Stimulated activated naive B cell treated with anti-CD40 and anti-IgM and Interleukin-4, amounts not matched to agents 10 μg/mL and 1 μg/mL and 100 μg/mL, for 72 hours (primary cell): ENCODE data around the gene PPBP.
"Not testable (repeated sequence)": the region's sequence is repeated elsewhere in the genome, so short reads cannot be mapped to it uniquely, and the experiment has no call there.

Experiments used
- ATAC-seq, 2 donors: fragments of 150-1000 bp; cut with Tn5 transposase; replicated peaks; 2 replicates each; pipeline ENCODE4 v1.10.0; 2021; ENCODE audit warnings: moderate library complexity in 1 of 2
- DNase-seq: peaks from one replicate; pipeline ENCODE4 v3.0.0; 2021
- H3K27ac Mint-ChIP-seq: one replicate; pipeline ENCODE4 v1.8.0; 2022; ENCODE audit warnings: mild to moderate bottlenecking, mixed read lengths
- H3K27me3 Mint-ChIP-seq, 2 donors: one replicate each; pipeline ENCODE4 v1.8.0; 2022; ENCODE audit warnings: mixed read lengths in 2 of 2
- H3K36me3 Mint-ChIP-seq, 2 donors: one replicate each; pipeline ENCODE4 v1.8.0; 2022; ENCODE audit warnings: mixed read lengths in 2 of 2, mild to moderate bottlenecking in 1 of 2
- H3K4me1 Mint-ChIP-seq, 2 donors: one replicate each; pipeline ENCODE4 v1.8.0; 2022; ENCODE audit warnings: mixed read lengths in 2 of 2, mild to moderate bottlenecking in 1 of 2
- H3K4me3 Mint-ChIP-seq, 2 donors: one replicate each; pipeline ENCODE4 v1.8.0; 2022; ENCODE audit warnings: mild to moderate bottlenecking in 2 of 2, mixed read lengths in 2 of 2, moderate library complexity in 1 of 2
- H3K9me3 Mint-ChIP-seq, 2 donors: one replicate each; pipeline ENCODE4 v1.8.0; 2022; ENCODE audit warnings: mixed read lengths in 2 of 2, mild to moderate bottlenecking in 1 of 2

The PPBP gene

DNA sequence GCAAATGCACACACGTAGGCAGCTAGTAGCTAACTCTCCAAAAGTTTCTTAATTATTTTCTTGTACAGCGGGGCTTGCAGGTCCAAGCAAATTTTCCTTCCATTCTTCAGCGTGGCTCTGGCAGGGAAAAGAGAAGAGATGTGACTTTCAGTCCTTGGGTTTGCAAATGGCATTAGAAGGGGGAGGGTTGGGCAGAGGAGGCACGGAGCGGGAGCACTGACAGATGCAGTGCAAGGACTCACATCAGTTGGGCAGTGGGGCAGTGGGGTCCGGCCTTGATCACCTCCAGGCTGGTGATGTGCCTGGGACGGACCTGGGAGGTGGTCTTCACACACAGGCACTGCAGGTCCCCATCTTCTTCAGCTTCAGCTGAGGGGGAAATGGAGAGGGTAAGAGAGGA, 6.8 kb downstream of the PPBP start:
- not testable (repeated sequence) for H3K4me1 Mint-ChIP-seq, DNase-seq, ATAC-seq, H3K27ac Mint-ChIP-seq, H3K4me3 Mint-ChIP-seq, H3K9me3 Mint-ChIP-seq, H3K36me3 Mint-ChIP-seq
- peaks cover 9 to 12% of the 10 kb centered on the region in 2 donors for H3K27me3 Mint-ChIP-seq

DNA sequence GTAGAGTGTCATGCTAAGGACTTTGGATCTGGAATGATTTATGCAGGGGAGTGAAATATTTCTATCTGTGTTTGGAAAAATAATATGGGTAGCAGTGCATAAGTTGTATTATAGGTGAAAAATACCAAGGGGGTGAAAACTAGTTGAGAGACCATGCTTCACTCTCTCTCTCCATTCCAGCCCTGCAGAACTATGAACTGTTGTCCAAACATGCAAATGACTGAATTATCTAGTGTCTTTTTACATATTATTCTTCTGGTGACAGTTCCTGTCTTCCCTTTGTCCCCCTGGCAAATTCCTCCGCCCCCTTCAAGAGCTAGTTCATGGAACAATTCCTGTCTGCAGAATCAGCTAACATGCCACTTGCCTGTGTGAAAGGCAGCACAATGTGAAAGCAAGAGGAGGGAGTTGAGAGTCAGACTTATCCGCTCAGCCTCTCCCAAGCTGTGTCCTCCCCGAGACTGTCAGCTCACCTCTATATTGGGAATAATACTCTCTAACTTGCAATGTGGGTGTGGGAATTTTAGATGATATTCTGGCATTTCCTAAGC, 8.5 kb downstream of the PPBP start:
- no peak for ATAC-seq
- peaks cover 9 to 12% of the 10 kb centered on the region in 2 donors for H3K27me3 Mint-ChIP-seq

DNA sequence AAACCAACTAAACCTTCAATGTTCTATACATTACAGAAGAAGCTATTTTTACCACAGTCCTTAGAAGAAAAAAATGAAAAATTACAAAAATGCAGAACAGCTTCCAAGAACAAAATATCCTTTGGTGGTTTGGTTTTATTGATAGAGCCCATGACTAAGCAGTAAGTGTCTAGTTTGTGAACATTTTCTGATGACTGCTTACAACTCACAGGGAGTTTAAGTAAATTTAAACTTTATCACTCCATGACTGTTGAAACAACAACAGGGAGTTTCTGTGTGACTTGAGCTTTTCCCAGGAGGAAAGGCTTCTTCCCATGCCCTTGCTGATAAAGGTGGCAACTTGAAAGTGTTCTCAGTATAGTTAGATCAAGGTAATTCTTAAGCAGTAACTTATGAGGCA, 9.1 kb downstream of the PPBP start:
- DNase-seq (no peak), ATAC-seq (no peak)
- Mint-ChIP-seq H3K4me1 (no peaks in the 10 kb centered on the region), H3K9me3 (peaks cover 6 to 8% of the 10 kb centered on the region in 2 donors), H3K27ac (no peak overlapping the region), H3K36me3 (no peaks in the 10 kb centered on the region), H3K27me3 (peaks cover 9 to 12% of the 10 kb centered on the region in 2 donors), H3K4me3 (no peak overlapping the region)

More for the DNA sequence above, 8.5 kb downstream of the PPBP start:
- no peak overlapping the region for H3K27ac Mint-ChIP-seq
- H3K4me1 Mint-ChIP-seq, result no peaks in the 10 kb centered on the region
- no peak for DNase-seq
- H3K9me3 Mint-ChIP-seq, result peaks cover 6 to 8% of the 10 kb centered on the region in 2 donors
- H3K4me3 Mint-ChIP-seq, result no peak overlapping the region
- no peaks in the 10 kb centered on the region for H3K36me3 Mint-ChIP-seq

DNA sequence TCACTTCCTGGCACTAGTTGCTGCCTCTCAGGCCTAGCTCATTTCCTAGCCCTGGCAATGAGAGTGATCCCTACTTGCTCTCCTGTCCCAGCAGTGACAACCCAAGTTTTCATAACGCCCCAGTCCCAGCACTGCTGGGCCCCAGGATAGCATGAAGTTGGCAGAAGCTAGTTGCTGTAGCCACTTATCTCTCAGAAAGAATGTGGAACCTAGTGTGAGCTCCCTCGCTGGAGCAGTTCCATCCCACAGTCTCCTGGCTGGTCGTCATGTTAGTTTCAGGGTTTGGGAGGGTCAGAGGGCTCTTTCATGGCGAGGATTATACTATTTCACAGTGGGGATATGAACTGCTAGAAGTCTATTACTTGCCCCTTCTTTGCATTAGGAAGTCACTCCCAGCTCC, 11.3 kb downstream of the PPBP start:
- Mint-ChIP-seq H3K4me1 (no peaks in the 10 kb centered on the region), H3K36me3 (no peaks in the 10 kb centered on the region), H3K27me3 (peaks cover 4 to 6% of the 10 kb centered on the region in 2 donors), H3K4me3 (no peak overlapping the region), H3K9me3 (peaks cover 11 to 13% of the 10 kb centered on the region in 2 donors), H3K27ac (no peak overlapping the region)
- no peak for DNase-seq
- ATAC-seq, result no peak

DNA sequence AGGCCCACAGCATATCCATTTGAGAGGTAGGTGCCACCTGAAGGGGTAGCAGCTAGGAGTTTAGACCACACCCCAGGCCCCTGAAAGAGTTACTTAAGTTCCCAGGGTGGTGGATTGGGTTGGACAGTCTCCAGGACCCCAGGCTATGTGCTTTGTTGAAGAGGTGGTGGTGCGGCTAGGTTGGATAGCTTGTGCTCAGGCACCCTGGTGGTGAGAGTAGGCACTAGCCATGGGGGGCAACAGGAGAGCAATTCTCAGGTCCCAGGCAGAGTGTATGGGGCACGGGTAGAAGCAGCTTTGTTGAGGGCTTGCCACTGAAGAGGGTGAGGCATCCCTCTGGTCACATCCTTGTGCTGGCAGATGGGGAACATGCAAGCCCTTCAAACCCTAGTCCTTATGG, 11.8 kb downstream of the PPBP start:
- Mint-ChIP-seq H3K4me1 (no peaks in the 10 kb centered on the region), H3K27me3 (peaks cover 2 to 3% of the 10 kb centered on the region in 2 donors), H3K36me3 (no peaks in the 10 kb centered on the region), H3K27ac (no peak overlapping the region), H3K4me3 (no peak overlapping the region), H3K9me3 (peaks cover 13 to 14% of the 10 kb centered on the region in 2 donors)
- DNase-seq (no peak), ATAC-seq (no peak)

DNA sequence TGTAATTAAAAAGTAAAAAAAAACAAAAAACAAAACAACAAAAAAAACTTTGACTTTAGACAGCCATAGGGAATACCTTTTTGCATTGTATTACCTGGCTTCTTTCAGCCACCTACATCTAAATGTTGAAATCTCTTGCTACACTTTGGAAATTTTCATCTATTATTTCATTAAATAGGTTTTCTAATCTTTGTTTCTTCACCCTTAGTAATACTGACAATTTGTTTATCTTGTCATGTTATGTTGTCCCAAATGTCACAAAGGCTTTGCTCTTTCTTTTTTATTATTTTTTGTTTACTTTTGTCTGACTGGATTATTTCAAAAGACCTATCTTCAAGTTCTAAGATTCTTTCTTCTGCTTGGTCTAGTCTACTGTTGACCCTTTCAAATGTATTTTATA, 13.6 kb downstream of the PPBP start:
- no peak for ATAC-seq
- peaks cover 13 to 21% of the 10 kb centered on the region in 2 donors for H3K9me3 Mint-ChIP-seq

DNA sequence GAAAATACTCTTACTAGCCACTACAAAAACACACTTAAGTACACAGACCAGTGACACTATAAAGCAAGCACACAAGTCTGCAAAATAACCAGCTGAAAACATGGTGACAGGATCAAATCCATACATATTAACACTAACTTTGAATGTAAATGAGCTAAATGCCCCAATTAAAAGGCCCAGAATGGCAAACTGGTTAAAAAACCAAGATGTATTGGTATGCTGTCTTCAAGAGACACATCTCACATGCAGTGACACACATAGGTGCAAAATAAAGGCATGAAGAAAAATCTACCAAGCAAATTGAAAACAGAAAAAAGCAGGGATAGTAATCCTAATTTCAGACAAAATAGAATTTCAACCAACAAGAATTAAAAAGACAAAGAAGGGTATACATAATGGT, 17.0 kb downstream of the PPBP start:
- no peak for ATAC-seq
- H3K27me3 Mint-ChIP-seq, result peaks cover 0 to 12% of the 10 kb centered on the region in 2 donors
- no peak overlapping the region for H3K27ac Mint-ChIP-seq
- no peaks in the 10 kb centered on the region for H3K36me3 Mint-ChIP-seq
- no peaks in the 10 kb centered on the region for H3K4me1 Mint-ChIP-seq
- no peak for DNase-seq
- H3K4me3 Mint-ChIP-seq, result no peak overlapping the region
- peaks cover 9 to 21% of the 10 kb centered on the region in 2 donors for H3K9me3 Mint-ChIP-seq

More for the DNA sequence above, 13.6 kb downstream of the PPBP start:
- no peak overlapping the region for H3K27ac Mint-ChIP-seq
- H3K27me3 Mint-ChIP-seq, result peaks cover 0 to 3% of the 10 kb centered on the region in 2 donors
- no peak for DNase-seq
- H3K4me1 Mint-ChIP-seq, result no peaks in the 10 kb centered on the region
- no peak overlapping the region for H3K4me3 Mint-ChIP-seq
- no peaks in the 10 kb centered on the region for H3K36me3 Mint-ChIP-seq

DNA sequence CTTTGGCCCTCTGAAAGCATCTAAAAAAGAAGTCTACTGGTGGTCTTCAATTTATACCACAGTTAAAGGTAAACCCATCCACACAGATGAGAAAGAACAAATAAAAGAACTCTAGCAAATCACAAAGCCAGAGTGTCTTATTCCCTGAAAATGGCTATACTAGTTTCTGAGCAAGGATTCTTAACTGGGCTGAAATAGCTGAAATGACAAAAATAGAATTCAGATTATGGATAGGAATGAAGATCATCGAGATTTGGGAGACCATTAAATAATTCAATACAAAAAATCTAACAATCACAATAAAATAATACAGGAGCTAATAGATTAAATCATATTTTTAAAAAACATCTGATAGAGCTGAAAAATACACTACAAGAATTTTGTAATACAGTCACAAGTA, 18.0 kb downstream of the PPBP start:
- H3K4me3 Mint-ChIP-seq, result no peak overlapping the region
- no peaks in the 10 kb centered on the region for H3K36me3 Mint-ChIP-seq
- peaks cover 0 to 12% of the 10 kb centered on the region in 2 donors for H3K27me3 Mint-ChIP-seq
- H3K9me3 Mint-ChIP-seq, result peaks cover 5 to 16% of the 10 kb centered on the region in 2 donors
- DNase-seq, result no peak
- no peak overlapping the region for H3K27ac Mint-ChIP-seq
- H3K4me1 Mint-ChIP-seq, result no peaks in the 10 kb centered on the region
- ATAC-seq, result no peak

DNA sequence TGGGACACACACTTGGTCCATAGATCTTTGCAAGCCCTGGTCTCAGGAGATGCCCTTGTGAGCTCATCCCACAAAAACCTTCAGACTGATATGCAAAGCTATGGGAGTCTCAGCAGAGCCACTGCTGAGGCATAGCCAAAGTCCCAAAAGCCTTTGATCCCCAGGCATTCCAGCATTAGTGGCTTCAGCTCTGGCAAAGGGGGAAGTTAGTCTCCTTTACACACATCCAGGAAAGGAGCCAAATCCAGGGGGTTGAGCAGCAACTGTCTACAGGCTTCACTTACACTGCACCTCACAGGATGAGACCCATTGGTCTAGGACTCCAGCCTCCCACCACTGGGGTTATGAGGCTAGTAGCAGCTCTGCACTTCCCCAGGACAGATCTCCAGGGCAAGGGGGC, 20.1 kb downstream of the PPBP start:
- no peak for ATAC-seq
- Mint-ChIP-seq H3K27me3 (peaks cover 0 to 12% of the 10 kb centered on the region in 2 donors), H3K36me3 (no peaks in the 10 kb centered on the region)

DNA sequence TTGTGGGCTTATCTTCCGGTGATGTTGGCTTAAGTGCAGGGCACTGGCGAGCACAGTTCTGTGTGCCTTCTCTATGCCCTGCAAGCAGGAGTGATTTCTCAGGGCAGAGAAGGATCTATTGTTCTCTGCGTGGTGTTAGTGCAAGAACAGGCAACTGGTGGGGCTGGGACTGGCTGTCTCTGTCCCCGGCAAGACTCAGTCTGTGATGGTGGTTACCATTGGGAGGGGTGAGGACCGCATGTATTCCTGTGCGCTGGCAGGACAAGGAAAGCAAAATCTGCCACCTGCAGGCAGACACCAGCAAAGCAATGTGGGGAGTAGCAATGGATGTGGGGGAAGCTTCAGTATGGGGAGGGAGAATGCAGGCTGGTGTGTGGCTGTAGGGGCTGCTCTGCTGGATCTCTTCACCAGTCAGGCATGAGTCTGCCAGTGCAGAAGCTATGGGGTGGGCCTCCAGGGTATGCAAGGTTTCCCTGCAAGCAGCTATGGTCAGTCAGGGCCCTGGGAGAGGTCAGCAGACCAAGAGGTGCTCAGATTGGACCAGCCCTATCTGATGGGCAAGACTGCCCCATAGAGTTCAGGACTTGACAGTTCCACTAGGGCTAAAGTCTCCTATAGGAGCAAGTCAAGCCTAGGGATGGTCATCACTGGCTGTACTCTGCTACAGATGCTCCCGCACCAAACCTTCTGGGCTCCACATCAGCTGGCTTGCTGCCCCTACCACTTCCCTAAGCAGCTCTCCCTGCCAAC, 23.0 kb downstream of the PPBP start:
- peaks cover 0 to 12% of the 10 kb centered on the region in 2 donors for H3K27me3 Mint-ChIP-seq
- H3K9me3 Mint-ChIP-seq, result peaks cover 4 to 17% of the 10 kb centered on the region in 2 donors
- ATAC-seq (no peak), DNase-seq (no peak)
- no peak overlapping the region for H3K27ac Mint-ChIP-seq
- no peak overlapping the region for H3K4me3 Mint-ChIP-seq
- H3K36me3 Mint-ChIP-seq, result no peaks in the 10 kb centered on the region
- no peaks in the 10 kb centered on the region for H3K4me1 Mint-ChIP-seq

More for the DNA sequence above, 20.1 kb downstream of the PPBP start:
- no peak overlapping the region for H3K4me3 Mint-ChIP-seq
- H3K9me3 Mint-ChIP-seq, result peaks cover 9 to 19% of the 10 kb centered on the region in 2 donors
- H3K27ac Mint-ChIP-seq, result no peak overlapping the region
- no peak for DNase-seq
- H3K4me1 Mint-ChIP-seq, result no peaks in the 10 kb centered on the region

DNA sequence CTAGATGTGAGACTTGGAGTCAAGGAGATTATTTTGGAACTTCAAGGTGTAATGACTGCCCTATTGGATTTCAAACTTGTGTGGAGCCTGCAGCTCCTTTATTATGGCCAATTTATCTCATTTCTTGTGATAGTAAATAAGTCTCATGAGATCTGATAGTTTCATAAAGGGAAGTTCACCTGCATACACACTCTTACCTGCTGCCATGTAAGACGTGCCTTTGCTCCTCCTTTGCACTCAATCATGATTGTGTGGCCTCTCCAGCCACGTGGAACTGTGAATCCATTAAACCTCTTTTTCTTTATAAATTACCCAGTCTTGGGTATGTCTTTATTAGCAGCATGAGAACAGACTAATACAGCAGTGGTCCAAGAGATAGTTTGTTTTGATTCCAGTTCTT, 25.3 kb downstream of the PPBP start:
- DNase-seq, result no peak
- H3K27me3 Mint-ChIP-seq, result no peaks in the 10 kb centered on the region
- H3K4me1 Mint-ChIP-seq, result no peaks in the 10 kb centered on the region
- H3K27ac Mint-ChIP-seq, result no peak overlapping the region
- no peak overlapping the region for H3K4me3 Mint-ChIP-seq
- ATAC-seq, result no peak
- H3K9me3 Mint-ChIP-seq, result peaks cover 4 to 19% of the 10 kb centered on the region in 2 donors
- no peaks in the 10 kb centered on the region for H3K36me3 Mint-ChIP-seq

DNA sequence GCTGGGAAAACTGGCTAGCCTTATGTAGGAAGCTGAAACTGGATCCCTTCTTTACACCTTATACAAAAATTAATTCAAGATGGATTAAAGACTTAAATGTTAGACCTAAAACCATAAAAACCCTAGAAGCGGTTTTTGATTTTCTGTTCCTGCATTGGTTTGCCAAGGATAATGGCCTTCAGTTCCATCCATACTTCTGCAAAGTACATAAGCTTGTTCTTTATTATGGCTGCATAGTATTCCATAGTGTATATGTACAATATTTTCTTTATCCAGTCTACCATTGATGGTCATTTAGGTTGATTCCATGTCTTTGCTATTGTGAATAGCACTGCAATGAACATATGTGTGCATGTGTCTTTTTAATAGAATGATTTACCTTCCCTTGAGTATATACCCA, 28.9 kb downstream of the PPBP start:
- H3K9me3 Mint-ChIP-seq, result peaks cover 16 to 23% of the 10 kb centered on the region in 2 donors

DNA sequence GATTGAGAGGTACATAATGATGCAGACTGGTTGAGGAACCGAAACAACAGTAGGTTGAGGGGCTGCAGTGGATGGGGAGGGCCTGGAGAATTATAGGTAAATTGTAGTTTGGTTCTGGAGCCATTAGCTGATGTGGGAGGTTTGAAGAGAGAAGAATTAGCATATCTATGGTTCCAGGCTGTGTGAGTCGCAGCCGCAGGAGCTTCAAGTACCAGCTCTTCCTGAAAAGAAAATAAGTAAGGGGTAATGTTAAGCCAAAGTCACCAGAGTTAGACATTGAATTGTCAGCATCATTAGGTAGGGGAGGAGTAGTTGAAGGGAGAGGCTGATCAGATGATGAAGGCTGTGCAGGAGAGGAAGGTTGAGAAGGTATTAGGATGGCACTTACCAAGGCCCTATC, 35.6 kb downstream of the PPBP start:
- Mint-ChIP-seq H3K36me3 (no peaks in the 10 kb centered on the region), H3K4me1 (no peaks in the 10 kb centered on the region), H3K27me3 (no peaks in the 10 kb centered on the region), H3K4me3 (no peak overlapping the region), H3K9me3 (peaks cover 4 to 9% of the 10 kb centered on the region in 2 donors), H3K27ac (no peak overlapping the region)
- ATAC-seq, result no peak
- no peak for DNase-seq

More for the DNA sequence above, 28.9 kb downstream of the PPBP start:
- ATAC-seq, H3K36me3 Mint-ChIP-seq, H3K4me1 Mint-ChIP-seq, DNase-seq, H3K4me3 Mint-ChIP-seq, H3K27me3 Mint-ChIP-seq, H3K27ac Mint-ChIP-seq: not testable (repeated sequence)

DNA sequence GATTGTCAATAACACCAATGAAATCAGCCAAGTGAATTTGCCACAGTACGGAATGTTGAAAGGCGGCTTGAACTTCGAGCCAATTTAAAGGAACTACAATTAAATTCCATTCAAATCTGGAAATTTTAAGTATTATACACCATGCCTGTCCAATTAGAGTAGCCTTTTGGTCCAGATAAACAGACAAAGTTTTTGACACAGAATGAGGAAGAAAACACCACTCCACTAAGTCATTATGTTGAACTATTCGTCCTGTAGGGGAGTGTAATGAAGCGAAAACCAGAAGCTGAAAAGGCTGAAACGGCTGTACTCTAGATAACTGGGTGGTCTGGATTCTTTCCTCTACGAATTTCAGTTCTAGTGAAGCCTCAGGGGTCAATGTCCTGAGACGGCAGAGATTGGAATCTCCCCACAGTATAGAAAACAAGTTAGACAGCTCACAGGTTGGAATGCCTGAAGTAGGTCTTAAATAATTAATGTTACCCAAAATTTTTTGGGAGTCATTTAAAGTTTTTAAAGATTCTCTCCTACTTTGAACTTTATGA, 37.5 kb downstream of the PPBP start:
- H3K27ac Mint-ChIP-seq, H3K9me3 Mint-ChIP-seq, H3K36me3 Mint-ChIP-seq, H3K4me1 Mint-ChIP-seq, DNase-seq, H3K4me3 Mint-ChIP-seq, ATAC-seq: not testable (repeated sequence)
- peaks cover 3 to 11% of the 10 kb centered on the region in 2 donors for H3K27me3 Mint-ChIP-seq
